Globus pallidus (tissue), 1 donor: ENCODE results near the gene ADAM12.

ENCODE experiments used
- DNase-seq: peaks from one replicate; pipeline ENCODE4 v3.0.0-alpha.2; 2015; ENCODE audit warnings: low spot score

Gene ADAM12

GRCh38 chr10:126114884-126115555 lies 273.3 kb downstream of the ADAM12 start:
- no peak for DNase-seq

GRCh38 chr10:126111516-126111915 lies 276.8 kb downstream of the ADAM12 start:
- DNase-seq: no peak

GRCh38 chr10:126110489-126111180 lies 277.6 kb downstream of the ADAM12 start:
- DNase-seq: no peak

GRCh38 chr10:126109893-126110292 lies 278.4 kb downstream of the ADAM12 start:
- DNase-seq: no peak

- no peak for DNase-seq
These were observed 279.6 kb downstream of the ADAM12 start for GRCh38 chr10:126108693-126109092.

GRCh38 chr10:126104767-126105166 lies 283.5 kb downstream of the ADAM12 start:
- DNase-seq: peak; percentile 8

DNA sequence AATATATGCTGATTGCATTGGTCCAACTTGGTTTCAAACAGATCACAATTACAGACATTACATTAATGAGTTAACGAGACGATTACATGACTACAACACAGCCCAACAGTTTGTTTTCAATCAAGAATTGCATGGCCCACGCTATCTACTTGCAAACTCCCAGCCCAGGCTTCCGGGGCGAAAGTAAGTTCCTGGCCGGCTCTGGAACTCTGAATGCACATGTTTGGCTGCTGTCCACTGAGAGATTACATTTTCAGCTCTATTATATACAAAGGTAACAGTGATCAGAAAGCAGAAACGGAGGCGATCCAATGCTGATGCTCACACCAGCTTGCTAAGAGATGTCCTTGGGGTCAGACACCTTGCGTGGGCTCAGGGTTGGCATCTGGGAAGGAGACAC lies 285.6 kb downstream of the ADAM12 start:
- DNase-seq: no peak

GRCh38 chr10:126101736-126102135 lies 286.5 kb downstream of the ADAM12 start:
- no peak for DNase-seq

DNA sequence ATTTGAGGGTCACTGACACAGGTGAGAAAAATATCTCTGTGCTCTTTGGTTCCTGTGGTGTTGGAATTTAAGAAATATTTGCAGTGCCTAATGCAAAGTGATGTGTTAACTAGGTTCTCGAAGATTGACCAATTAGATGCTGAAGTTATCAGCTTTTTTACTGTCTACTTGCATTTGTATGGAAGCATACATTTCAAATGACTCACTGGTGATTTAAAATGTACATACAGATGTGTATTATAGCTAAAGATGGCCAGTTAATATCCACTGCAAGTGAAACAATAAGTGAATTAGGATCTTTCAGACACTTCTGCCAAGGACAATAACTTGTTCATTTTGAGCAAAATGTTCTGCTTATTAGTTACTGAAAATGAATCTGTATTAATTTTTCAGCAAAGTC lies 287.0 kb downstream of the ADAM12 start:
- no peak for DNase-seq

GRCh38 chr10:126099366-126099765 lies 288.9 kb downstream of the ADAM12 start:
- DNase-seq: no peak

- DNase-seq: no peak
These were observed 290.1 kb downstream of the ADAM12 start for GRCh38 chr10:126098226-126098581.

GRCh38 chr10:126097558-126098225 lies 290.6 kb downstream of the ADAM12 start:
- DNase-seq: no peak

- DNase-seq: no peak
These were observed 293.7 kb downstream of the ADAM12 start for GRCh38 chr10:126094537-126094936.

DNA sequence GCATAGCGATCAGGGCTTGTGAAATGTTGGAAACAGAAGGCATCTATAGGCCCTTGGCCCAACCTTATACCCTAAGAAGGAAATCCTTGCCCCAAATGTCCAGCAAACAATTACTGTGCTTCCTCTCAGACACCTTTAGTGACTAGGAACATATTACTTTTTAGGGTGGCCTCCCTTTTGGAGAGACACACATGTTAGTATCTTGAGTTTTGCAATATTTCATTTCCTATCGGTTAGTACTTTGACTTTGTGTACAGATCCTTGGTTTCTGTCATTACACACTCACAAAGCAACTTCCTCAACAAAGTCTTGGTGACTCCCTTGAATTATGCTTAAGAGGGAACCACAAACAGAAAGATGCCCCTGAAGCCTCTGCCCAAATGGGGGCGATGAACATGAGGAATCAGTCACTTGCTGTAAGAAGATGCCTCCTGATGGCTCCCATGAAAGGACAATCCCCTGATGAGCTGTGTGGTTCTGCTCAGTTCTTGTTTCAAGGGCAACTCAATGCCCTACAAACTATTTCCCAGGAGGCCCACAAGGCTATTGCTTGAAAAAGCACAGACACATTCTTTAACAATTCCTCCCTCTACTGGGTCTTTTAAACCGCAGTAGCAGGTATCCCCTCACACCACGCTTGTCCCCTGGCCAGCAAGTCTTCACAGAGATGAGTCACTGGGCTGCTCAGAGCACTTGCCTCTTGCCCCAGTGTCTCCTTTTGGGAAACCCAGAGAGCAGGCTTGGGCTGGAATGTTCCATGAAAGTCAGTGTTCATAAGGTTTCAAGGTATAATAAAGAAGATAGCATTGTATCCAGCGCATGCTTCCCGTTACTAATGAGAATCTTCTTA lies 295.7 kb downstream of the ADAM12 start:
- no peak for DNase-seq

DNA sequence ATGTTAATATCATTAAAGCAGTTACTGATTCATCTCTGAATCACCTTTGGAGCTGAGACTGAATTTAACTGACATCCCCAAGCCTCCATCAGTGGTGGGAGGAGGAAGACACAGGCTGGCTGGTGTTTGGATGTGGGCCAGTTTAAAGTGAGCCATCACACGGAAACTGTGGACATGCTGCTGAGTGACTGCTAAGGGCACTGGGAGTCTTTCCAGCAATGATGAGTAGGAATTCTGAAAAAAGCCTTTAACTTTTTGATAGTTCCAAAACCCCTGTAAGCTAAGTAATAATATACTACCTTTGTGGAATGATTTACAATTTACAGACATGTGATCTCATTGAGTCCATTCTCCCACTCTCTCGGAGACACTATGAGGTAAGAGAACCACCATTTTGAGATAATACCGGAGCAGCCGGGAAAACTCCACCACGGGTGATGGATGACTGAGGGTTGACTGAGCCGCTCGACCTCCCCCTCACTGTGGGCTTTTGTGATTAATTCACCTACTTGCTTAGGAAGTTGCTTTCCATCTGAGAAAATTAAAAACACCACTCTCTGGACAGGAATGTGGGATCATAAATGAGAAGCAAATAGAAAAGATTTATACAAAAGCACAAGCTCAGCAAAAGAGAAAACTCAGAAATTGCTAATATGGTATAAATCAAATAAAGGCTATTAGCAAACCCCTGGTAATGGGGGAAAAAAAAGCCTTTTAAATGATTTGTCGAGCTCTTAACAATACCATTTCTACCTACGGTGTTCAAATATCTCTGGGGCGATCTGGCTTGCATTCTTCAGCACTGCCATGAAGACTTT lies 297.2 kb downstream of the ADAM12 start:
- DNase-seq: no peak

DNA sequence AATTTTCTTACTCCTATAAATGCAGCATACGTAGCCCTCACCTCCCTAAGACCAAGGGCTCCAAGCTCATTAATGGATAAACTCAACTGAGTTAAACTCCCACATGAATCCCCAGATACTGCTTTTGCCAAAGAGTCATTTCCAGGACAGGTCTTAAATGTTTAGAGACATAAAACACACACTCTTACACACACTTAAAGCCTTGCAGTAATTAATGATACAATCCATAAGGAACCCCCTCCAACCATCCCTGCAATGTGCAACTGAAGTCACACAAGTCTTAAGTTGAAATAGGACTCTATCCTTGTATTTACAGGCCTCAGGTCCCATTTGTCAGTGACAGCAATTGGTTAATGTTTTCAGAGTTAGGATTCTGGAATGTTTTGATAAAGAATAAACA lies 297.8 kb downstream of the ADAM12 start:
- no peak for DNase-seq

DNA sequence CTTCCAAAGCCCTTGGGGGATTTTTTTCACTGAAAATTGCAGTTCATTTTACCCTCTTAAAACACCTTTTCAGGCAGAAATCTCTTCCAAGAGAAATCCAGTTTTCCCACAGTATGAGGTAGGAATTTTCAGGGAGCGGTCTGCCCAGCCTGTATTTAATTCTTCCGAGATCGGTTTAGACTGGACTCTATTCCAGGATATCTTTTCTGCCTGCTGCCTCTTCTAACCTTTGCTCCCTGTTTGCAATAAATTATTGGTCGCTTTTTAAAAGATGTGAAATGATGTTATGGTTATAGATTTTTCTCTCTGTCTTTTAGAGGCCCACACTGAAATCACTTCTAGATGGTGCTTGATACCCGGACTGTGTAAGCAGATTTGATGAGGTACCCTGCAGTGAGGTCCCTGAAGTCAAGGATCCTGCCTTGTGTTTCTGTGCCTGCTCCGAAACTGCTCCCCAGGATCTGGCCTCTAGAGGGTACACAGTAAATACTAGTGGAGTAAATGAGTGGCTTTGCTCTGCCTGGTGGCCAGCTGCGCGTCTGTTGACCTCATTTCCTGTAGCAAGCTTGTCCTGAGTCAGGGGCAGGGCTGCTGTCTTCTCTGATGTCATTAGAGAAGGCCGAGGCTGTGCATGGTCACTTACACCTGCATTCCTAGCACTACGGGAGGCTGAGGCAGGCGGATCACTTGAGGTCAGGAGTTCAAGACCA lies 300.3 kb downstream of the ADAM12 start:
- DNase-seq: no peak

DNA sequence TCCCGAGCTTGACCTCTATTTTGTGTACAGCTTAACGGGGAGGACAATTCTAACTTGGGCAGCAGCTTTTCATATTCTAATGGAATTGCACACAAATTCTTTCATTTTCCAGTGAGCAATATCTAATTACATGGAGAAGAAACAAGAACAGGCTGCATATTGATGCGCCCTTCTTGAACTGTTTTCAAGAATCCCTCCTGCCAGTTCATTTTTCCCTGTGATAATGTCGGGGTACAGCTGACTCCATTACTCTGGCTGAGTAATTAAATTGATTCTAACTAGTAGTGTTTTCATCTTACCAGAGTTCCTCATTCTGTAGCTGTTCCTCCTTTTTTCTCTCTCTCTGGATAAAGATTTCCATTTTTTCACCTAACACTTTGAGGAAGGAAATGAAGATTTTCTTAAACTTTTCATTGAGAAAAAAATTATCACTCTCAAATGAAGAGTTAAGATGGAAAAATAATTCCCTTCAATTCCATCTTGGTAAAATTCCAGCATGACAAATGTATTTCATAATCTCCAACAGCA lies 301.1 kb downstream of the ADAM12 start:
- DNase-seq: no peak

DNA sequence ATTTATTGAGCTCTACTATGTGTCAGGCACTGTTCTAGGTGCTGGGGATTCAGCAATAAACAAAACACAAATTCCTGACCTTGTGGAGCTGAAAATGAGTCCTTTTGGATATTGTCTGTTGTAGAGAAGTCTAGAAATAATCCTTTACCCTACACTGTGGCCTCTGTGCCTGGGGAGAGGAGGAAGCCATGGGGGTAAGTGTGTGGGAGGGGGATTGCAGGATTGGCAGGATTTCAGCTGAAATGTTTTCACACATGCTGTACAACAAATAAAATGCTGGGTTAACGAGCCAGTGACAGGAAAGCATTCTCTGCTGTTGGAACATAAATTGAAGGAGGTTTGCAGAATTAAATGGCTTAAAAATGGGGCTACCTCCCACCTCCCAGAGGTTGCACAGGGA lies 302.5 kb downstream of the ADAM12 start:
- DNase-seq: no peak

GRCh38 chr10:126084369-126084768 lies 303.9 kb downstream of the ADAM12 start:
- no peak for DNase-seq

- DNase-seq: no peak
These were observed 305.3 kb downstream of the ADAM12 start for GRCh38 chr10:126083009-126083408.
